Transverse colon (tissue), 3 donors: ENCODE data around the gene ZBTB18.

Experiments
- CTCF ChIP-seq, 5 experiments: fragments of 200-600 bp in 3 of 5; fragments of 450-650 bp in 2 of 5; sonication (generic) in 3 of 5; IDR thresholded peaks; 1 replicate in 2 of 5; 2 replicates in 3 of 5; pipeline ENCODE4 v1.5.1; 2016 to 2017; ENCODE audit warnings: antibody characterized with exemption in 5 of 5, inconsistent platforms in 3 of 5, mild to moderate bottlenecking in 2 of 5, moderate library complexity in 1 of 5
- POLR2A ChIP-seq: fragments of 450-650 bp; IDR thresholded peaks from one replicate; pipeline ENCODE4 v1.6.1; 2016; ENCODE audit warnings: antibody characterized with exemption, mild to moderate bottlenecking, moderate library complexity

- TF ChIP-seq CTCF (IDR thresholded peaks at IDR 0.05) (no peak), POLR2A (no peak)
Observed at GRCh38 chr1:244029124-244029523, 22.0 kb upstream of the ZBTB18 start.
